GM19238 (cell line): ENCODE results near the gene CENPP.
"Not testable (repeated sequence)": the region's sequence is repeated elsewhere in the genome, so short reads cannot be mapped to it uniquely, and the experiment has no call there.

Experiments used
- DNase-seq: peaks from one replicate; pipeline ENCODE4 v3.0.0; 2011; ENCODE audit warnings: low spot score; ENCODE audit not compliant: insufficient read length

The CENPP gene

GRCh38 chr9:92378865-92379560, 53.3 kb downstream of the CENPP start:
- DNase-seq: no peak

- no peak for DNase-seq
Observed at GRCh38 chr9:92380603-92381002, 54.9 kb downstream of the CENPP start.

GRCh38 chr9:92381775-92382174, 56.0 kb downstream of the CENPP start:
- no peak for DNase-seq

GRCh38 chr9:92384375-92384774, 58.6 kb downstream of the CENPP start:
- DNase-seq: no peak

- DNase-seq: no peak
Observed at GRCh38 chr9:92385001-92385400, 59.2 kb downstream of the CENPP start.

GRCh38 chr9:92385477-92385876, 59.7 kb downstream of the CENPP start:
- no peak for DNase-seq

DNA sequence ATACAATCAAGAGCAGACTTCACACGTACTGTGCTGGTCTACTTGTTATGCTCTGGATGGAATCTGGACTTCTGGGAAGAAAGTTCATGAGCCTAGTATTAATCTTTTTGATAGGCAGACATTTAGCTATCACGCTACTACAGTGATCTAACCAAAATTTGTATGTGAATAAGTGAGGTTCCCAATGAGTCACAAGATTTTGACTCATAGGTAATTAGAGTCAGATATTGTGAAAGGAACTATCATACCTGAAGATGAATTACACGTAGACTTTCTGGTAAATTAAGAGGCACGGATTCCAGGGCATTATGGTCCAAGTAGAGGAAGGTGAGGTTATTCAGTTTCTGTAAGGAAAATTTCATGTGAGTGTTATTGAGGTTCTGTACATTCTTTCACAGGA, 60.2 kb downstream of the CENPP start:
- no peak for DNase-seq

GRCh38 chr9:92392690-92393089, 66.9 kb downstream of the CENPP start:
- no peak for DNase-seq

DNA sequence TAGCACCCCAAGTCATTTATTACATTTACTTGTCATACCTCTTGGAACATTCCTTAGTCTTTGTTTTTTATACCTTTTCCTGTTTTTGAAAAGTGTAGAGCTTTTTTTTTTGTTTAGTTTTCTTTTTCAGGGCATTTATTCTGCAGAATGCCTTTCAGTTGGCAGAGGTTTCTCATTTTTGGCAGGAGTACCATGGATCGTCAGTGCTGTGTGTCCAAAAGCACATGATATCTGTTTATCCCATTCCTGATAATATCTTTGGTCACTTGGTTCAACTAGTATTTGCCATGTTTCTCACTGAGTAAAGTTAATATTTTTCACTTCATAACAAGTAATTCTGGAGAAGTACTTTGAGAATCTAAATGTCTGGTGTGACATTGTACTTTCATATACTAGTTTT, 67.9 kb downstream of the CENPP start:
- DNase-seq: no peak

- no peak for DNase-seq
Observed at GRCh38 chr9:92395617-92396016, 69.9 kb downstream of the CENPP start.

- no peak for DNase-seq
Observed at GRCh38 chr9:92397853-92398252, 72.1 kb downstream of the CENPP start.

DNA sequence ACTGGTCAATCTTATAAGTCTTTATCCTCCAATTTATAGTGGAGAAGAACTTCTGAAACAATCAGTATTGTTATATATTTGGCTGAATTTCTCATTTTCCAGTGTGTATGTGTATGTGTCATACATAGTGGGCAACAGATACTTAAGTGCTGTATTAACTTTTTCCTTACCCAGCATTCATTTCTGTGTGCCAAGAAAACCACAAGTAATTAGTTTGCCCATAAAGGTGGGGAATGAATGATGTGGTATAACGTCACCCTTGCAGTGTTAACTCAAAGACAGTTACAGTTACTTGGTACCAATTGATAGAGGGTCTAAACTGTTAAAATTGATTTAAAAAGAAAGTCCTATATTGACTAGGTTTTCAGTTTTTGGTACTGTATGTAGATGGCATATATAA, 76.6 kb downstream of the CENPP start:
- no peak for DNase-seq

GRCh38 chr9:92402826-92403745, 77.3 kb downstream of the CENPP start:
- no peak for DNase-seq

DNA sequence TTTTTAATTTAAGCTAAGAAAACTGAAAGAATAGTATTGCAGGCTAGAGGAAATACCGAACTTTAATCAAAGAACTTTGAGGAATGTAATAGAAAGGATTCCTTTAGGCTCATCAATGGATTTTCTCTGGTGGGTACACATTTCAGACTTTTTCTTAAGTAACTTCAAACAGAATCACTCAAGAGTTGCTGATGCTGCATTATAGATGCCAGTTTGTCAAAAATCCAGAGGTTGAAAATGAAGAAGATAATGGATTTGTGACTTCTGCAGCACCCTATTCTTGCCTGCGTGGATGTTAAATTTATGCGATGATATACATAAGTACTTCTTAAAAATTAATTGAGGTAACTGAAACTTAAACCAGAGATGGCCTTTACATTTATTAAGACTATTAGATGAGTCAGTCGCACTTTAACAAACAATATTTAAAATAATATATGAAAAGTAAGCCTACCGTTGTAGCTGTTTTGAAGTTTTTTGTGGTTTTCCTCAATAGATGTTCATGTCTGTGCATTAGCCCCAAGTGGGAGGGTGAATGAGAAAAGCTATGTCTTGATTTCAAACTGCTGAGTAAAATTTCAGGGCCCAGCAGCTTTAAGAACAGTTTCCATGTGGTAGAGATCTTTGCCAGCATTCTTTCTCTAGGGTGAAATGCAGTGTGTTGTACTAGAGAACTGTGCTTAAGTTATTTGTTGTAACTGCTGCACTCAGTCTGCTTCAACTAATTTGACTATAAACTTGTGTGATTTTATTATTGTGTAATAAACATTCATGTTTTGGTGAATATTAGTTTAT, 78.5 kb downstream of the CENPP start, which contains the start of gene OGN:
Gene OGN (minus strand): TSS at position 537 of the 795 bp plus-strand sequence. CDS start 1,171 bp downstream, outside the sequence.
- DNase-seq: no peak

DNA sequence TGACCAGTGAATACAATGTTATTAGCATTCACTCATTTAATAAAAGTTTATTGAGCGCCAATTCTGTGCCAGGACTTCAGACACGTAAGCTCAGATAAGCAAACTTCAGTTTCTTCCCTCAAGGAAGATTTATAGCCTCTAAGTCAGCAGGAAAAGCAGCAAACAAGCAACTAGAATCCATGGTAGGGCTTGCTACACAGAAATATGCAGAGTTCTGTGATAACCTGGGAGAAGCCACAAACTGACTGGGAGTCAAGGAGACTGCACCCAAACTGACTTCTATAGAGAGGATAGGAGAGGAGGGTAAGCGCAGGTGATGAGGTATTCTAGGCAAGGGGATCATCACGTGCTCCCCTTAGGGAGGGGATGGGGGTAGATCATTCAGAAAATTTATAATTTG, 80.1 kb downstream of the CENPP start:
- DNase-seq: no peak

GRCh38 chr9:92406477-92406876, 80.7 kb downstream of the CENPP start:
- no peak for DNase-seq

DNA sequence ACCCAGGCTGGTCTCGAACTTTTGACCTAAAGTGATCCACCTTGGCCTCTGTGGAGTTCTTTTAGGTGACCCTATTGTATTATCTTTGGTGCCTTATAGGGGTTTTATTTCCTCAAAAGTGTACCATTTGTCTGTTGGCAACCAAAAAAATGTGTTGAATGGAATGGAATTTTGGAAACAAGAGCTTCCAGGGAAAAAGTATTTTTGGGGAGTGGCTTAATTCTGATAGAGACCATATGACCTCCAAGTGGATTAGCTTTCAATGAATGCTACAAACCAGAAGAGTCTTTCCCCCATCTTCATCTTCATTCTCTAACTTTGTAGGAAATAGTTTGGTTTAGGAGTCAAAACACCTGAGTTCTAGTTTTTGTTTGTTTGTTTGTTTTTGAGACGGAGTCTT, 82.1 kb downstream of the CENPP start:
- DNase-seq: no peak

GRCh38 chr9:92408747-92409478, 83.2 kb downstream of the CENPP start:
- no peak for DNase-seq

- DNase-seq: not testable (repeated sequence)
Observed at GRCh38 chr9:92411157-92411556, 85.4 kb downstream of the CENPP start.

GRCh38 chr9:92414566-92414965, 88.8 kb downstream of the CENPP start:
- no peak for DNase-seq
